HCT116 (cell line): Measurements from ENCODE around the gene NR2C2. TPM values are rescaled to one million over a fixed set of nuclear protein-coding genes. Genes with fewer than 3 reads are reported as not detected.

ENCODE experiments used
- ATAC-seq: fragments of 200-7000 bp; cut with Tn5 transposase; 2 replicates; pipeline ENCODE4 v1.9.1; 2020; ENCODE audit warnings: mild to moderate bottlenecking, moderate library complexity
- Bru-seq: library from RNA; stranded (reverse); fragments of 400-500 nt; gene quantifications from one replicate; lab custom pipeline; 2021; lab: Mats Ljungman, UMichigan
- BruChase-seq, 2 experiments: library from RNA; stranded (reverse); fragments of 400-500 nt; gene quantifications; one replicate each; lab custom pipeline; 2021; lab: Mats Ljungman, UMichigan
- BruUV-seq: library from RNA; stranded (reverse); fragments of 400-500 nt; replicated peaks from 2 replicates; lab custom pipeline; 2021; lab: Mats Ljungman, UMichigan
- CTCF ChIA-PET: fragments of 300-600 bp; sonication (Branson Sonifier 250); formaldehyde crosslinking; loops from one replicate; lab custom pipeline; 2021; ENCODE audit warnings: antibody characterized with exemption; lab: Charles Lee
- POLR2A ChIA-PET: fragments of 300-600, 350-600 bp; sonication (Branson Sonifier 250); formaldehyde crosslinking; loops from one replicate; lab custom pipeline; 2021; ENCODE audit warnings: antibody characterized with exemption; lab: Charles Lee
- RAD21 ChIA-PET, 2 experiments: fragments of 300-600 bp; sonication (Branson Sonifier 250); formaldehyde crosslinking; loops; one replicate each; lab custom pipeline; 2023; ENCODE audit warnings: low total read pairs in 2 of 2; ENCODE audit not compliant: uncharacterized antibody in 2 of 2, unreplicated experiment in 2 of 2, low non-redundant PET in 1 of 2; lab: Charles Lee
- DNase-seq: peaks from one replicate; pipeline ENCODE4 v3.0.0-alpha.2; 2010; ENCODE audit warnings: low read depth, low spot score
- H2AFZ ChIP-seq: fragments of 200-600 bp; shearing (Covaris generic), sonication (generic); 2 replicates; pipeline ENCODE4 v1.6.1; 2017; ENCODE audit warnings: low read depth, mixed run types, mixed read lengths, antibody characterized with exemption, low read length; ENCODE audit not compliant: poor library complexity, severe bottlenecking
- H3K27ac ChIP-seq: 2 replicates; pipeline ENCODE4 v1.5.1; 2012; ENCODE audit warnings: low read depth, low read length
- H3K27me3 ChIP-seq: fragments of 200-600 bp; sonication (generic); 2 replicates; pipeline ENCODE4 v1.6.1; 2016; ENCODE audit warnings: mixed run types, low read length, mixed read lengths; ENCODE audit not compliant: insufficient read depth
- H3K36me3 ChIP-seq, 2 experiments: fragments of 200-500 bp in 1 of 2; fragments of 200-600 bp in 1 of 2; sonication (Bioruptor generic) in 1 of 2; sonication (generic) in 1 of 2; 2 replicates each; pipeline versions ENCODE4 v1.5.1 to v1.6.1; 2014 to 2016; ENCODE audit warnings: low read length in 2 of 2, inconsistent platforms in 1 of 2, mixed read lengths in 1 of 2, mixed run types in 1 of 2; ENCODE audit not compliant: insufficient read depth in 2 of 2, control insufficient read depth in 1 of 2
- H3K4me1 ChIP-seq, 2 experiments: fragments of 200-600 bp in 1 of 2; sonication (generic) in 1 of 2; 2 replicates each; pipeline versions ENCODE4 v1.5.1 to v1.6.1; 2012 to 2017; ENCODE audit warnings: low read length in 2 of 2, inconsistent platforms in 1 of 2, mild to moderate bottlenecking in 1 of 2, mixed read lengths in 1 of 2, mixed run types in 1 of 2, moderate library complexity in 1 of 2; ENCODE audit not compliant: insufficient read depth in 2 of 2, control insufficient read depth in 1 of 2
- H3K4me2 ChIP-seq: fragments of 200-600 bp; sonication (generic); 2 replicates; pipeline ENCODE4 v1.6.1; 2017; ENCODE audit warnings: mixed run types, low read length, mixed read lengths
- H3K4me3 ChIP-seq, 2 experiments: fragments of 200-600 bp in 1 of 2; sonication (generic) in 1 of 2; replicated peaks in 1 of 2; 2 replicates each; pipeline ENCODE4 v1.5.1; 2011 to 2016; ENCODE audit warnings: low read length in 2 of 2, control low read depth in 1 of 2, low read depth in 1 of 2, mild to moderate bottlenecking in 1 of 2, mixed read lengths in 1 of 2, mixed run types in 1 of 2
- H3K79me2 ChIP-seq: fragments of 200-600 bp; sonication (generic); 2 replicates; pipeline ENCODE4 v1.6.1; 2017; ENCODE audit warnings: mild to moderate bottlenecking, mixed run types, low read length, moderate library complexity, mixed read lengths; ENCODE audit not compliant: insufficient read depth
- H3K9ac ChIP-seq: fragments of 200-600 bp; sonication (generic); 2 replicates; pipeline ENCODE4 v1.6.1; 2016; ENCODE audit warnings: low read length, mixed read lengths
- H3K9me2 ChIP-seq: fragments of 200-600 bp; sonication (generic), shearing (Covaris generic); 2 replicates; pipeline ENCODE4 v1.6.1; 2017; ENCODE audit warnings: mixed run types, mild to moderate bottlenecking, moderate library complexity; ENCODE audit not compliant: insufficient read depth
- H3K9me3 ChIP-seq, 2 experiments: fragments of 200-500 bp in 1 of 2; fragments of 200-600 bp in 1 of 2; sonication (Bioruptor generic) in 1 of 2; sonication (generic) in 1 of 2; 2 replicates each; pipeline ENCODE4 v1.6.1; 2014 to 2017; ENCODE audit warnings: low read length in 2 of 2, mixed read lengths in 2 of 2, inconsistent platforms in 1 of 2, low read depth in 1 of 2, mild to moderate bottlenecking in 1 of 2, mixed run types in 1 of 2, moderate library complexity in 1 of 2; ENCODE audit not compliant: control insufficient read depth in 1 of 2, insufficient read depth in 1 of 2
- H4K20me1 ChIP-seq: fragments of 200-600 bp; sonication (generic), shearing (Covaris generic); 2 replicates; pipeline ENCODE4 v1.6.1; 2017; ENCODE audit warnings: mixed run types, mild to moderate bottlenecking, moderate library complexity; ENCODE audit not compliant: insufficient read depth
- CBX3 ChIP-seq: IDR thresholded peaks from 2 replicates; pipeline ENCODE4 v1.6.1; 2012; ENCODE audit warnings: low read depth
- CTCF ChIP-seq, 3 experiments: fragments of 200-600 bp in 1 of 3; sonication (generic) in 1 of 3; IDR thresholded peaks in 2 of 3; conservative IDR thresholded peaks in 1 of 3; 2 replicates each; pipeline ENCODE4 v1.5.1; 2012 to 2017; ENCODE audit warnings: low read depth in 2 of 3, low read length in 2 of 3, antibody characterized with exemption in 1 of 3, borderline replicate concordance in 1 of 3, control low read depth in 1 of 3, mild to moderate bottlenecking in 1 of 3, mixed read lengths in 1 of 3, mixed run types in 1 of 3, moderate library complexity in 1 of 3; ENCODE audit not compliant: insufficient read depth in 1 of 3
- ELF1 ChIP-seq: IDR thresholded peaks from 2 replicates; pipeline ENCODE4 v1.6.1; 2012; ENCODE audit warnings: low read depth, borderline replicate concordance
- EZH2phosphoT487 ChIP-seq: fragments of 200-600 bp; IDR thresholded peaks from 2 replicates; pipeline ENCODE4 v1.6.1; 2018; ENCODE audit warnings: antibody characterized with exemption, borderline replicate concordance
- MAX ChIP-seq: IDR thresholded peaks from 2 replicates; pipeline ENCODE4 v1.6.1; 2012
- POLR2A ChIP-seq: IDR thresholded peaks from 2 replicates; pipeline ENCODE4 v1.7.0; 2011; ENCODE audit warnings: borderline replicate concordance; ENCODE audit not compliant: insufficient read depth, insufficient read length; ENCODE audit errors: extremely low read depth
- POLR2AphosphoS5 ChIP-seq: IDR thresholded peaks from 2 replicates; pipeline ENCODE4 v1.6.1; 2011; ENCODE audit warnings: mild to moderate bottlenecking, low read depth, low read length, moderate library complexity
- RAD21 ChIP-seq: IDR thresholded peaks from 2 replicates; pipeline ENCODE4 v1.6.1; 2012; ENCODE audit warnings: low read depth, mild to moderate bottlenecking
- SIN3A ChIP-seq: IDR thresholded peaks from 2 replicates; pipeline ENCODE4 v1.6.1; 2012; ENCODE audit warnings: low read depth
- SP1 ChIP-seq: IDR thresholded peaks from 2 replicates; pipeline ENCODE4 v1.6.1; 2012; ENCODE audit warnings: low read depth
- SRF ChIP-seq: IDR thresholded peaks from 2 replicates; pipeline ENCODE4 v1.6.1; 2012; ENCODE audit warnings: low read depth
- YY1 ChIP-seq: IDR thresholded peaks from 2 replicates; pipeline ENCODE4 v1.6.1; 2011; ENCODE audit warnings: low read length, low read depth, moderate library complexity, mild to moderate bottlenecking; ENCODE audit not compliant: insufficient replicate concordance; ENCODE audit errors: extremely low read depth
- ZFX ChIP-seq: fragments of 450-650 bp; IDR thresholded peaks from 2 replicates; pipeline ENCODE4 v1.6.1; 2017
- intact Hi-C: fragments of 100-400 bp; cut with micrococcal nuclease; formaldehyde crosslinking; loops from 2 replicates; pipeline ENCODE4 v1.10.0; 2022
- long read RNA-seq: library from polyadenylated mRNA; unstranded; transcript quantifications from one replicate; pipeline ENCODE4 v2.0.0, GENCODE V29; 2021; ENCODE audit not compliant: unreplicated experiment
- polyA plus RNA-seq: library from polyadenylated mRNA; unstranded; fragments of >200 nt; gene quantifications from 2 replicates; pipeline ENCODE4 v1.2.1, GENCODE V29; 2012; ENCODE audit warnings: missing spikeins
- total RNA-seq: library from RNA; stranded (reverse); gene quantifications from one replicate; pipeline ENCODE4 v1.2.1, GENCODE V29; 2021; ENCODE audit not compliant: unreplicated experiment
- TF ChIP-seq, protein P1 (sequence below): IDR thresholded peaks from 2 replicates; pipeline ENCODE4 v1.6.1; 2012; ENCODE audit warnings: low read depth

Gene NR2C2
- 45.0 TPM for total RNA-seq
- polyA plus RNA-seq: 21.2 and 25.6 TPM in 2 replicates
- percentile 83 among the genes with signal in this experiment for Bru-seq, nascent RNA
- BruChase-seq, experiment 1, labeled RNA remaining after a 6-hour chase: percentile 82 among the genes with signal in this experiment
- percentile 86 among the genes with signal in this experiment for BruChase-seq, experiment 2, labeled RNA remaining after a 2-hour chase
- long read RNA-seq, partial matches to known transcripts: 4 of 20 reads
- long read RNA-seq, other reads (novel, unspliced or antisense): 15 of 20 reads

- Histone ChIP-seq H2AFZ (no peak within 1 kb of the TSS), H3K36me3 (peaks cover 2 to 18% of the 10 kb centered on the region in 2 experiments; a peak in 3 of 4 replicates)
- RAD21 ChIA-PET: no interaction called here
- POLR2A ChIA-PET: interaction anchor here (0.9 kb wide), 1 partner anchor 15 kb away, joined by 3 read pairs; no protein-coding TSS in a partner anchor
- TF ChIP-seq RAD21: no peak
- TF ChIP-seq ELF1: no peak
- TF ChIP-seq CBX3: no peak
- TF ChIP-seq CTCF (IDR thresholded peaks at IDR 0.05 in 2 of 3, conservative IDR thresholded peaks at IDR 0.05 in 1 of 3; ENCODE audit: borderline replicate concordance in 1 of 3, insufficient read depth in 1 of 3, low read depth in 2 of 3, low read length in 2 of 3): no peak
- TF ChIP-seq MAX: peak; percentile 51
- peak; percentile 39; the same call in 1 of the 2 replicates for TF ChIP-seq SP1
- peak; percentile 1 for TF ChIP-seq YY1
- TF ChIP-seq, protein P1, sequence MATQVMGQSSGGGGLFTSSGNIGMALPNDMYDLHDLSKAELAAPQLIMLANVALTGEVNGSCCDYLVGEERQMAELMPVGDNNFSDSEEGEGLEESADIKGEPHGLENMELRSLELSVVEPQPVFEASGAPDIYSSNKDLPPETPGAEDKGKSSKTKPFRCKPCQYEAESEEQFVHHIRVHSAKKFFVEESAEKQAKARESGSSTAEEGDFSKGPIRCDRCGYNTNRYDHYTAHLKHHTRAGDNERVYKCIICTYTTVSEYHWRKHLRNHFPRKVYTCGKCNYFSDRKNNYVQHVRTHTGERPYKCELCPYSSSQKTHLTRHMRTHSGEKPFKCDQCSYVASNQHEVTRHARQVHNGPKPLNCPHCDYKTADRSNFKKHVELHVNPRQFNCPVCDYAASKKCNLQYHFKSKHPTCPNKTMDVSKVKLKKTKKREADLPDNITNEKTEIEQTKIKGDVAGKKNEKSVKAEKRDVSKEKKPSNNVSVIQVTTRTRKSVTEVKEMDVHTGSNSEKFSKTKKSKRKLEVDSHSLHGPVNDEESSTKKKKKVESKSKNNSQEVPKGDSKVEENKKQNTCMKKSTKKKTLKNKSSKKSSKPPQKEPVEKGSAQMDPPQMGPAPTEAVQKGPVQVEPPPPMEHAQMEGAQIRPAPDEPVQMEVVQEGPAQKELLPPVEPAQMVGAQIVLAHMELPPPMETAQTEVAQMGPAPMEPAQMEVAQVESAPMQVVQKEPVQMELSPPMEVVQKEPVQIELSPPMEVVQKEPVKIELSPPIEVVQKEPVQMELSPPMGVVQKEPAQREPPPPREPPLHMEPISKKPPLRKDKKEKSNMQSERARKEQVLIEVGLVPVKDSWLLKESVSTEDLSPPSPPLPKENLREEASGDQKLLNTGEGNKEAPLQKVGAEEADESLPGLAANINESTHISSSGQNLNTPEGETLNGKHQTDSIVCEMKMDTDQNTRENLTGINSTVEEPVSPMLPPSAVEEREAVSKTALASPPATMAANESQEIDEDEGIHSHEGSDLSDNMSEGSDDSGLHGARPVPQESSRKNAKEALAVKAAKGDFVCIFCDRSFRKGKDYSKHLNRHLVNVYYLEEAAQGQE: no peak
- TF ChIP-seq EZH2phosphoT487: no peak
- peak; percentile 87 for TF ChIP-seq ZFX
- TF ChIP-seq POLR2A: peak; percentile 67
- peak; percentile 64 for TF ChIP-seq SIN3A
- no peak for TF ChIP-seq SRF
- peak; percentile 85 for TF ChIP-seq POLR2AphosphoS5
- TF ChIP-seq, all 23 proteins: peak for 7
- Histone ChIP-seq H3K27ac (peak within 1 kb of the TSS; percentile 96), H3K4me2 (peak within 1 kb of the TSS; percentile 81), H3K4me1 (peaks cover 9 to 15% of the 10 kb centered on the region in 2 experiments), H4K20me1 (no peaks in the 10 kb centered on the region), H3K27me3 (no peaks in the 10 kb centered on the region), H3K79me2 (peaks cover 67% of the 10 kb centered on the region), H3K9me3 (no peaks in the 10 kb centered on the region), H3K4me3 (peak within 1 kb of the TSS; percentile 74 to 79), H3K9ac (peak within 1 kb of the TSS; percentile 80), H3K9me2 (no peaks in the 10 kb centered on the region)
- intact Hi-C loops: no loop called here
- CTCF ChIA-PET: no interaction called here
- DNase-seq (peak; percentile 32), ATAC-seq (peak; percentile 74)
- no TSS peak for BruUV-seq
These were observed at the start of gene NR2C2 for GRCh38 chr3:14947100-14947885. Gene NR2C2 (plus strand): TSS chr3:14947583. CDS start chr3:15003915, 56,332 bp downstream.
